HUES64 (cell line): ENCODE data around the gene DLG2.

Experiments used
- H3K27ac ChIP-seq: 2 replicates; pipeline ENCODE4 v1.7.0; 2013; ENCODE audit warnings: low read depth, low read length, inconsistent platforms
- H3K27me3 ChIP-seq: 2 replicates; pipeline ENCODE4 v1.6.1; 2013; ENCODE audit warnings: mild to moderate bottlenecking, low read length; ENCODE audit not compliant: insufficient read depth
- H3K36me3 ChIP-seq: 2 replicates; pipeline ENCODE4 v1.6.1; 2013; ENCODE audit warnings: mild to moderate bottlenecking, low read length; ENCODE audit not compliant: insufficient read depth
- H3K4me1 ChIP-seq: 2 replicates; pipeline ENCODE4 v1.6.1; 2013; ENCODE audit warnings: mild to moderate bottlenecking, low read length, moderate library complexity; ENCODE audit not compliant: insufficient read depth
- H3K4me3 ChIP-seq: 2 replicates; pipeline ENCODE4 v1.5.1; 2013; ENCODE audit warnings: mild to moderate bottlenecking, low read length, moderate library complexity
- H3K9ac ChIP-seq: 2 replicates; pipeline ENCODE4 v1.6.1; 2013; ENCODE audit warnings: mild to moderate bottlenecking, low read depth, low read length
- H3K9me3 ChIP-seq: 2 replicates; pipeline ENCODE4 v1.6.1; 2013; ENCODE audit warnings: low read depth, low read length; ENCODE audit not compliant: insufficient read depth
- WGBS: fragments of 150-250, 120-280 bp; methylation state at CpG from one replicate; pipeline ENCODE4 v1.1.7; 2013; ENCODE audit warnings: missing lambda C conversion rate; 5-methylcytosine and 5-hydroxymethylcytosine counted together

Gene DLG2

DNA sequence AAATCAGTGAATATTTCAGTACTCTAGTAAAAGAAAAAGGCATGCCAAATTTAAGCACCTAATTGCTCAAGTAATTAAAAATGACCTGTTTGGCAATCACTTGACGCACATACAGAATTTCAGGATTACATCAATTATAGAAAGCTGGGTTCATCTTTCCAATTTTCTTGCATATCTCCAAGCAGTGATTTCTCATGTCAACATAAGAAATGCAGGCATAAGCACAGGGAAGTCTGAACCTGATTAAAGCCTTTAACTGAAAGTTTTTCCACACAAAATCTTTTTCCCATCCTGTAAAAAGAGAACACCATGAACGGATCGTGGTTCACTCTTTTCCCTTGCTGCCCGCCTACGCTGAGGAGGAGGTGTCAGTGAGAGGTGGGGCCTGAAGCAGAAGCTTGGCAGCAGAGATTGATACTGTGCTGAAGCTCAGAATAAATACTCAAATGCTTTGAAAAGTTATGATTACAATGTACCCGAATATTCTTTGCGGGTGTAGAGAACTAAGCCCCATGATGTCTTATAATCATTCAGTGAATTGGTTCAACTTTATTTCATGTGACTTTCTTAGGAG lies 1636.9 kb downstream of the DLG2 start:
- WGBS, result 93% methylated on average over 7 of the region's 7 CpGs

DNA sequence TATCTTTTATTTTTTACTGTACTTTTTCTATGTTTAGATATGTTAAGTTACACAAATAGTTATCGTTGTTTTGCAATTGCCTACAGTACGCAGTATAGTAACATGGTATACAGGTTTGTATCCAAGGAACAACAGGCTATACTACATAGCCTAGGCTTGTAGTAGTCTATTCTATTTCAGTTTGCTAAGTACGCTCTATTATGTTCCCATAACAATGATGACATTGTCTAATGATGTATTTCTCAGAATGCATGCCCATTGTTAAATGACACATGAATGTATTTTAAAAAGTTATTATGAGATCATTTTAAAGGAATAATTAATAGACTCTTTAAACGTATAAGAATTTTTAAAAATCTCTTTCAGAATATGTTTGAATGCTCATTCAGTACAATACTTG lies 1644.3 kb downstream of the DLG2 start:
- Histone ChIP-seq H3K9me3 (no peaks in the 10 kb centered on the region), H3K36me3 (no peaks in the 10 kb centered on the region), H3K9ac (no peak overlapping the region), H3K4me3 (no peak overlapping the region), H3K27ac (no peak overlapping the region), H3K27me3 (no peaks in the 10 kb centered on the region), H3K4me1 (peaks cover 9% of the 10 kb centered on the region)
- WGBS, result 100% methylated on average over 2 of the region's 4 CpGs

More for the DNA sequence above, 1636.9 kb downstream of the DLG2 start:
- Histone ChIP-seq H3K9me3 (no peaks in the 10 kb centered on the region), H3K27ac (no peak overlapping the region), H3K27me3 (no peaks in the 10 kb centered on the region), H3K4me1 (no peaks in the 10 kb centered on the region), H3K4me3 (no peak overlapping the region), H3K36me3 (no peaks in the 10 kb centered on the region), H3K9ac (no peak overlapping the region)

DNA sequence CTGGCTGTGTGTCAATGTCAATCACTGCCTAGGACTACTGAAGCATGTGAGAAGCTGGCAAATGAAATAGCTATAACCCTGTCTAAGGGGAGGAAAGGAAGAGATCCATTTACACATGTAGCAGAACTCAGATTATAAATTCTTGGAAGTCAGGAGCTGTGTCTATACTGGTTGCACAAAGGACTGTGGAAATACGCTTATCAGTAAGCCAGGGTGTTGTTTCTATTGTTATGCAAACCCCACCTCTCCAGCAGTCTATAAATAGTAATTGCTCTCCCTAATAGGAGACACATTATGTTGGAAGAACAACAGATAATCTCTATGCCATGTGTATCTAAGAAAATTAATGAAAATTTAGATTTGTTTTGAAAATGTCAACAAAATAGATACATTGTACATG lies 1647.6 kb downstream of the DLG2 start:
- Histone ChIP-seq H3K27me3 (no peaks in the 10 kb centered on the region), H3K4me3 (no peak overlapping the region)
- WGBS, result 88% methylated on average over 1 of the region's 1 CpG

DNA sequence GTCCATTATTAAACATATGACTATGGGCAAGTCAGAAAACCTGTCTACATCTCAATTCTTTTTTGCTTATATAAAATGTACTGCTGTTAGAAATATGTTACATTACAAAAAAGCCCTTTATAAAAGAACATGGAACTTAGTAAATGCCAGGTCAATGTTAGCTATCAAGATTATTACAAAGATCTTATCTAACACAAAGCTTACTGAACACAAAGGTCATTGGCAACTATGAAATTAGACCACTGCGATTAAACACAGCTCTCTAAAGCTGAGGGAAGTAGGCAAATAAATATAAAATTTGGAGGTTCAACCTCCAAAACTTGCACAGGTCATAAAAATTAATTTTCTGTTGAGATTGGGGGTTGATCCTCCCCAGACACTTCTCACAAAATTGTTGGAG lies 1648.2 kb downstream of the DLG2 start:
- H3K36me3 ChIP-seq, result no peaks in the 10 kb centered on the region
- no peaks in the 10 kb centered on the region for H3K9me3 ChIP-seq
- H3K9ac ChIP-seq, result no peak overlapping the region
- no peak overlapping the region for H3K27ac ChIP-seq
- no peak overlapping the region for H3K4me3 ChIP-seq
- no peaks in the 10 kb centered on the region for H3K27me3 ChIP-seq
- 100% methylated on average over 1 of the region's 1 CpG for WGBS
- H3K4me1 ChIP-seq, result peaks cover 9% of the 10 kb centered on the region

More for the DNA sequence above, 1647.6 kb downstream of the DLG2 start:
- Histone ChIP-seq H3K4me1 (peaks cover 9% of the 10 kb centered on the region), H3K9me3 (no peaks in the 10 kb centered on the region), H3K27ac (no peak overlapping the region), H3K36me3 (no peaks in the 10 kb centered on the region), H3K9ac (no peak overlapping the region)

DNA sequence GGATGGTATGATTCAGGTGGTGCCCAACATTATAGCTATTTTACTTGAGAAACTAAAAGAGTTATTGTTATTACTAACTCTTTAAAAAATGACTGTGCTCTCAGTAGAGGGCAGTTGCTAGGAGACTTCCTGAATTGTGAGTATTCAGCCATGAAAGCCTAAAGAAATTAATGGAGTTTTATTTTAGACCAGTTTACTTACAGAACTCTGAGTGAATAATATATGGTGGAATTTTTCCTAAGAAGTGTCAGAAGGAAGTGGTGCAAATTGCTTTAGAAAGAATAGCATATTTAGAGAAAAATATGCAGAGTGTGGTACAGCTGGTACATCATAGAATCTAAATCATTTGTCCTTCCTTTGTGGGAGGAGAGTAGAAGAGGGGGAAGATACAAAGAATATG lies 1651.1 kb downstream of the DLG2 start:
- no peaks in the 10 kb centered on the region for H3K27me3 ChIP-seq
- H3K36me3 ChIP-seq, result no peaks in the 10 kb centered on the region
- no peak overlapping the region for H3K27ac ChIP-seq
- no peaks in the 10 kb centered on the region for H3K9me3 ChIP-seq
- no peak overlapping the region for H3K9ac ChIP-seq
- H3K4me1 ChIP-seq, result peaks cover 9% of the 10 kb centered on the region
- H3K4me3 ChIP-seq, result no peak overlapping the region

DNA sequence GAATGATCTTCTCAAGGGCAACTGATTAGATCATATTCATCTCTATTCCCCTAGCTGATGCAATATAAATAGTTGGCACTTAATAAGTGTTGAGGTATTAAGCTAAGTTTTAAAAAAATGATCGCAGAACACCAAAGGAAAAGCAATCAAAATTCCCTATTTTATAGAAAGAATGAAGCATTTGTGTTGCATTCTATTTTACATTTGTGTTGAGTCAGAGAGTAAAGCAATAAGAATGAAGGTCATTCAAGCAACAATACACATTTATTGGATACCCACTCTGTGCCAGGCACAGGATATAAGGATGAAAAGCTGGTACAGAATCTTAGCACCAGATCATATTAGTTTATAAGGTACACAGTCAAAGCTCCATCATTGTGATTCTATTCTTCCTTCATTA lies 1654.6 kb downstream of the DLG2 start:
- Histone ChIP-seq H3K4me3 (no peak overlapping the region), H3K27ac (no peak overlapping the region), H3K36me3 (no peaks in the 10 kb centered on the region), H3K27me3 (no peaks in the 10 kb centered on the region), H3K9ac (no peak overlapping the region), H3K4me1 (no peaks in the 10 kb centered on the region), H3K9me3 (no peaks in the 10 kb centered on the region)
- WGBS, result no CpG with 5 or more reads among the region's 1 CpG

DNA sequence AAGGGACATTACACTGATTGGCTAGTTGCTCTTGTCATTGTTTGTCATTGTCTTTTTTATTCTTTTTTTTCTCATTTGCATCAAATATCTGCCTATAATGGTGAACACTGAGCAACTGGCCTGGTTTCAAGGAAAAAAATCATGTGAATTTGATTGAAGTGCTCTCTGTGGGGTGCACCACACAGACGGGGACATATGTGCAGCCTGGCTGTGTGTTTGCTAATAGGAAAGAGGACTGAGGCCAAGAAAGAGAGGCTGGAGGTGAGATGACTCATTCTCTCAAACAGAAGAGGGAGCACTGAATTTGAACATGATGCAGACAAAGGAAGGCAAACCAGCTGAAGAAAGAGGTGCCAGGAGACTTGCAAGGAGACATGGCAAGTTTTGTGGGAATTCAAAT lies 1656.1 kb downstream of the DLG2 start:
- Histone ChIP-seq H3K27ac (no peak overlapping the region), H3K36me3 (no peaks in the 10 kb centered on the region), H3K9me3 (no peaks in the 10 kb centered on the region), H3K9ac (no peak overlapping the region), H3K27me3 (no peaks in the 10 kb centered on the region), H3K4me3 (no peak overlapping the region), H3K4me1 (no peaks in the 10 kb centered on the region)
- 55% methylated on average over 1 of the region's 1 CpG for WGBS

DNA sequence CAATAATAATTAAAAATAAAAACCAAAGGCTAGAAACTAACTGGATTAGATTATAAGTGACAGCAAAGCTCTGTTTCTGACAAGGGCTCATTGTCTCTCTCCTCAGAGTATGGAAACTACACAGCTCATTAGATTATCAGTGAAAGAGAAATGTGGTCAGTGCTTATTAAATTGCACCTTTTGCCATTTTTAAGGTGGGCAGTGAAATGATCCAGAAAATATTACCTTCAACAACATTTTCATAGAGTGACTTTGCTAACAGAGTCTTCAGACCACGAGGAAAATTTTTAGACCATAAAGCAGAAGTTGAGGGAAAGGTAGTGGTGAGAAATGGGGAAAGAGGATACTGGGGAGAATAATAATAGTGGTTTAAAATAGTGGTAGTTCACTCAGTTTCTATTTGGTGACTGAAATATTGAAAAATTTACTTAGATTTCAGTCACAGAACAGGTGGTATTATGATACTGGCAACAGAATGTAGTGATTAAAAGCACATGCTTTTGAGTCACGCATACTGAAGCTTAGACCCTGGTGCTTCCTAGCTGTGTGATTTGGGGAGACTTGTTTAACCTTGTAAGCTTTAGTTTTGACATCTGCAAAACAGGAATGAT lies 1657.0 kb downstream of the DLG2 start:
- no peaks in the 10 kb centered on the region for H3K4me1 ChIP-seq
- no peak overlapping the region for H3K27ac ChIP-seq
- H3K27me3 ChIP-seq, result no peaks in the 10 kb centered on the region
- 97% methylated on average over 2 of the region's 2 CpGs for WGBS
- no peak overlapping the region for H3K9ac ChIP-seq
- H3K36me3 ChIP-seq, result no peaks in the 10 kb centered on the region
- no peak overlapping the region for H3K4me3 ChIP-seq
- H3K9me3 ChIP-seq, result no peaks in the 10 kb centered on the region

DNA sequence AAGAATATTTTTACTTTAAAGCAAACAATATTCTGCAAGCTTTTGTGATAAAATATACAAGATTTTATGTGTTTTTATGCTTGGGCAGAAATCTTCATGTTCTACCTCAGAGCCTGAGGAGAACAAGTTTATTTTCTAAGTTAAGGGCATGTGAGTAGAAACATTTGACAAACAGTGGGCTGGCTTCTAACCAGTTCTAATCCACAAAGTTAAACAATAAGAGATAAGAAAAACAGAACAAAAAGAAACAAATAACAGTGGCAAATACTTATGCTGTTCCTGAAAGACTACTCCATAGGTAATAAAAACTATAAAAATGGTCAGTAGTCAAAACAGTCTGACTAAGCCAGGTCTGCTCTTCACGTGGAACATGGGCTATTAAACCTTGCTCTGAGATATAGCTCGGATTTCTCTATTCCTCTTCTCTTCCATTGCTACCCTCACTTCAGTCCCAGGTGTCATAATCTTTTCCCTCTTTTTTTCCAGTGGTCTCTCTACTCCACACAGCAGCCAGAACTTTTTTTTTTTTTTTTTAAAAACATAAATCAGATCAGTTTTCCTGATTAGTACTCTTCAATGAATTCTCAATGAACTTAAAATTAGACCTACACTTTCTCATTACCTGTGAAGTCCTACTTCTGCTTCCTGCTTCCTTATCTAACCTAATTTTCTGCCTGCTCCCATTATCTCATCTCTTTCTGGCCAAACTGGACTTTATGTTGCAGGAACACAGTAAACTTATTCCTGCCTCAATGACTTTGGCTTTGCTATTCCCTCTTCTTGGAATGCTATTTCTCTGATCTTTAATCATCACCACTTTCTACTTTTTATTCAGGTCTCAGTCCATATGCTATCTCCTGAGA lies 1669.9 kb downstream of the DLG2 start:
- H3K27me3 ChIP-seq, result no peaks in the 10 kb centered on the region
- H3K36me3 ChIP-seq, result no peaks in the 10 kb centered on the region
- H3K9me3 ChIP-seq, result no peaks in the 10 kb centered on the region
- H3K27ac ChIP-seq, result no peak overlapping the region
- 81% methylated on average over 2 of the region's 2 CpGs for WGBS
- H3K9ac ChIP-seq, result no peak overlapping the region
- H3K4me1 ChIP-seq, result no peaks in the 10 kb centered on the region
- H3K4me3 ChIP-seq, result no peak overlapping the region

DNA sequence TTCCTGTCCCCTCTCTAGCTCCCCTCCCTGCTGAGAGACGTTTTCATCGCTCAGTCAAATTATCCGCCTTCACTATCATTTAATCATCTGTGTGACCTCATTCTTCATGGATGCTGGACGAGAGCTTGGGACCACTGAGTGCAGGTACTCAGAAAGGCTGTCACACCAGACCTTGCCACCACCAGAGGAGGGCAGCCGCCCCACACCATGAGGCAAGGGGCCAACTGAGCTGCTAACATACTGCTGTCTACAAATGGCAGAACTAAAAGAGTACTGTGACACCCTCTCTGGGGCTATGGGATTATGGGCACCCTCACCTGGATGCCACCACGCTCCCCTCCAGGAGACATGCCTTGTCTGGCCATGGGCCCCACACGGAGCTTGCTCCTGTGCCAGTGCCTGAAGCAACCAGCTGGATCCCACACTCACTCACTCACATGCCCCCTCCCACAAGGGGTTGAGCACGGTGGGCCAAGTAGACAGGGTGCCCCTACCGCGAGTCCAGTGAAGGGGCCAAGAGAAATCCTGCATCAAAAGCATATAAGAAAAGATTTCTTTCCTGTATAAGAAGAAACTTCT lies 1670.9 kb downstream of the DLG2 start:
- Histone ChIP-seq H3K27ac (no peak overlapping the region), H3K9me3 (no peaks in the 10 kb centered on the region), H3K4me3 (no peak overlapping the region), H3K27me3 (no peaks in the 10 kb centered on the region), H3K9ac (no peak overlapping the region), H3K36me3 (no peaks in the 10 kb centered on the region), H3K4me1 (peaks cover 3% of the 10 kb centered on the region; the same call in 1 of the 2 replicates)
- 94% methylated on average over 10 of the region's 10 CpGs for WGBS

DNA sequence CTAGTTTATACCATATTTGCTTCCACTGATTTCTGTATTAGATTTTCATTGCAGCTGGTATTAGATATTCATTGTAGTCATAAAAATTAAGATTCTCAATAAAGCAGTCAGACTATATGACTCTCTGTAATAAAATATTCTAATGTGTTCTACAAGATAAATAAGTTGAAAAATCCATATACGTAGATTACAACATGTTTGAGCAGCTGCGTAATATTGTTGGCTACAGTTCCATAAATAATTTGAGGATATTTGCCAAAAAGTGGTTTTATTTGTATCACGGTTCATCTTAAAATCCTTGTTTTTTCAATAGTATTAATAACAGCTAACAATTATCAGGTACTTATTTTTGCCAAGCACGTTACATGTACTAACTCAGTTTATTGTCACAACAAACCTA lies 1672.4 kb downstream of the DLG2 start:
- Histone ChIP-seq H3K36me3 (no peaks in the 10 kb centered on the region), H3K4me3 (no peak overlapping the region), H3K9me3 (no peaks in the 10 kb centered on the region), H3K27ac (no peak overlapping the region), H3K4me1 (peaks cover 8% of the 10 kb centered on the region; the same call in 1 of the 2 replicates), H3K9ac (no peak overlapping the region), H3K27me3 (no peaks in the 10 kb centered on the region)
- 100% methylated on average over 2 of the region's 4 CpGs for WGBS
